ENCODE data around the gene CDH20.
A peak's percentile ranks its signal among the peaks of the same experiment; 100 is the strongest.

Gene CDH20

DNA sequence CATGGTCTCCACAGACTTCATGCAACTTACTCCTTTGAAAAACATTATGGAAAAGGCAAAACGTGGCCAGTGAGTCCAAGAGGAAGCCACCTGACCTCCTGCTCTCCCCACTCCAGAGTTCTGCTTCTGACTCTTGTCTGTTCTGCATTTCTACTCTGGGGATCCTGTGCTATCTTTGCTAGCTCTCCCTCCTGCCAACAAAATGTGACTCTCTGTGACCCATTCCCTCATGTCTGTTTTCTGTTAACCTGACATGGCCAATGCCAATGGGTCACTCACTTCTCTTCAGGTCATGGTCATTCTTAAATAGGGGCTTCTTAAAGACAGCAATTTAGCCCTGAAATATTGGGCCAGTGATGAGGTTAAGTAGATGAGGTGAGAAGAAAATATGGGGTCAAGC, 210.3 kb downstream of the CDH20 start:
- no peak for TF ChIP-seq CTCF (IDR thresholded peaks at IDR 0.05; ENCODE audit: low read depth, low read length)
- in situ Hi-C loops (cut with HindIII; ENCODE audit: low sequenced_read_pairs), result no loop called here
- DNase-seq (ENCODE audit: low read depth, low spot score), result no peak
- H3K4me3 ChIP-seq (ENCODE audit: low read depth, low read length), result no peak overlapping the region

GRCh38 chr18:61544178-61544577, 210.9 kb downstream of the CDH20 start:
- in situ Hi-C loops (cut with HindIII; ENCODE audit: low sequenced_read_pairs), result no loop called here
- no peak for DNase-seq (ENCODE audit: low read depth, low spot score)
- H3K4me3 ChIP-seq (ENCODE audit: low read depth, low read length), result no peak overlapping the region
- TF ChIP-seq CTCF (IDR thresholded peaks at IDR 0.05; ENCODE audit: low read depth, low read length), result no peak

DNA sequence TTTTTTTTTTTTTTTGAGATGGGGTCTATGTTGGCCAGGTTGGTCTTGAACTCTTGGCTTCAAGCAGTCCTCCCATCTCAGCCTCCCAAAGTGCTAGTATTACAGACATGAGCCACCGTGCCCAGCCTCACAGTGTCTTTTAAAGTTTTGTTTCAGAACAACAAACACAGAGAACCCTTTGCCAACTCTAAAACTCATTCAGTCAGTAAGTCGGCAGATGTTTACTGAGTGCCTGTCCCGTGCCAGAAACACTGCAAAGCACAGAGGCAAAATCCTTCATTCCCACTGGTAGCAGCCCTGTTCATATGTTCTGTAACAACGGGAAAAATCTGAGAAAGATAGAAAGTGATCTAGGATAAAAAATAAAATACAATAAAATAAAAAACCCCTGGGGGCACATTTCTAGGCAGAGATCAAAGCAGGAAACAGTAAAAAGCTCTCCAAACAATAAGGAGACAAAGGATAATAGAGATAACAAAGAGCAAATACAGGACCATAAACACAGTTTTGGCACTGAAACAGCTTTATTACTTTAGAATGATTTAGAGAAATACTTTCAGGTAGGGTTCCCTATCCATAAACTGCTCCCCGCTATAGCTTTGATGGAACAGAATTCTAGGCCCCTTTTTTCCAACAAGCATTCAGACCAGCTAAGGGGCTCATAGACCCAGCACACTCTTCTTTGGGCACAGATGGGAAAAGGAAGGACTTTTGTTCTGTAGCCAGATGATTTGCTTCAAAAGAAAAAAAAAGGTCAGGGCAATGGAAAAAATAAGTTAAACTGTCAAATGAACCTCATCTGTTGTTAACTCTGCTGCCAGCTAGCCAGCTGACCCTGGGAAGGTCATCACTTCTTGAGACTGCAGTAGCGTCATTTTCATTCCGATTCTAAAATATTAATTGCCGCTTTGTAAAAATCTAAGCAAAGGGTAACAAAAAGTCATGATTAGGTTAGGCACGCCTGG, 212.3 kb downstream of the CDH20 start:
- TF ChIP-seq CTCF (IDR thresholded peaks at IDR 0.05; ENCODE audit: low read depth, low read length), result no peak
- DNase-seq (ENCODE audit: low read depth, low spot score), result no peak
- in situ Hi-C loops (cut with HindIII; ENCODE audit: low sequenced_read_pairs), result no loop called here
- no peak overlapping the region for H3K4me3 ChIP-seq (ENCODE audit: low read depth, low read length)

- no peak overlapping the region for H3K4me3 ChIP-seq (ENCODE audit: low read depth, low read length)
- no peak for TF ChIP-seq CTCF (IDR thresholded peaks at IDR 0.05; ENCODE audit: low read depth, low read length)
- in situ Hi-C loops (cut with HindIII; ENCODE audit: low sequenced_read_pairs), result no loop called here
- peak; percentile 73 for DNase-seq (ENCODE audit: low read depth, low spot score)
These were observed 213.4 kb downstream of the CDH20 start for GRCh38 chr18:61546590-61546989.

DNA sequence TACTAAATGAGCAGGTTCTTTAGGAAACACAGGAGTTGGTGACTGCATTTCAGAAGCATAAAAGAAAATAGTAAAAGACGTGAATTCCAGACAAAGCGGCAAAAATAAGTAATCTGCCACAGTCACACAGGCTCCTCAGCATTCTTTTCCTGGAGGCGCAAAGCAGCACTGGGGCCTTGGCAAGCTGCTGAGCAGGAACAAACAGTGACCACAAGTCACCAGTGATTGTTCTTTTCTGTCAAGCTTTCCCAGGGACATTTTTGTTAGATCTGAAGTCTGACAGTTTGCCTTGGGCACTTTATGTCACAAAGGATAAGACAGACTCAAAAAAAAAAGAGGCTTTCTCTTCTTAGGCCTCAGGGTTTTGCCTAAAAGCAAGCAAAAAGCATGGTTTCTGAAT, 216.2 kb downstream of the CDH20 start:
- no peak overlapping the region for H3K4me3 ChIP-seq (ENCODE audit: low read depth, low read length)
- no peak for DNase-seq (ENCODE audit: low read depth, low spot score)
- in situ Hi-C loops (cut with HindIII; ENCODE audit: low sequenced_read_pairs), result no loop called here
- TF ChIP-seq CTCF (IDR thresholded peaks at IDR 0.05; ENCODE audit: low read depth, low read length), result no peak

DNA sequence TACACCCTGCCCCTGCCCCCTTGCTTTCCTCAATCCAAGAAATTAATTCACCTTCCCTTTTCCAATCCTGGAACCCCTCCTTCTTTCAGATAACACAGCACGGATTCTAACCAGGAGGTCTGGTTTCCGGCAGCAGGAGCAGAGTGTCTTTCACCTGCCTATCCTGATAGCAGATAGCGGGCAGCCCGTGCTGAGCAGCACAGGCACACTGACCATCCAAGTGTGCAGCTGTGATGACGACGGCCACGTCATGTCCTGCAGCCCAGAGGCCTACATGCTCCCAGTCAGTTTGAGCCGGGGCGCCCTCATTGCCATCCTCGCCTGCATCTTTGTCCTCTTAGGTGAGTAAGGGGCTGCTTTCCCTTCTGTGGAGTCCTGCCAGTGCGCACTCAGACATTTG, 216.7 kb downstream of the CDH20 start:
- DNase-seq (ENCODE audit: low read depth, low spot score), result no peak
- in situ Hi-C loops (cut with HindIII; ENCODE audit: low sequenced_read_pairs), result no loop called here
- TF ChIP-seq CTCF (IDR thresholded peaks at IDR 0.05; ENCODE audit: low read depth, low read length), result no peak
- no peak overlapping the region for H3K4me3 ChIP-seq (ENCODE audit: low read depth, low read length)
